Stimulated activated CD8-positive, alpha-beta memory T cell treated with anti-CD3 and anti-CD28 coated beads, Interleukin-7, amount 100 ng/mL, for 48 hours (primary cell): ENCODE results near the gene KCND2.
A peak's percentile ranks its signal among the peaks of the same experiment; 100 is the strongest.
"Not testable (repeated sequence)": the region's sequence is repeated elsewhere in the genome, so short reads cannot be mapped to it uniquely, and the experiment has no call there.

Experiments
- DNase-seq, 2 donors: peaks; one replicate each; pipeline ENCODE4 v3.0.0-alpha.2; 2020; ENCODE audit warnings: low read depth in 1 of 2; ENCODE audit errors: extremely low read depth in 1 of 2

The KCND2 gene

DNA sequence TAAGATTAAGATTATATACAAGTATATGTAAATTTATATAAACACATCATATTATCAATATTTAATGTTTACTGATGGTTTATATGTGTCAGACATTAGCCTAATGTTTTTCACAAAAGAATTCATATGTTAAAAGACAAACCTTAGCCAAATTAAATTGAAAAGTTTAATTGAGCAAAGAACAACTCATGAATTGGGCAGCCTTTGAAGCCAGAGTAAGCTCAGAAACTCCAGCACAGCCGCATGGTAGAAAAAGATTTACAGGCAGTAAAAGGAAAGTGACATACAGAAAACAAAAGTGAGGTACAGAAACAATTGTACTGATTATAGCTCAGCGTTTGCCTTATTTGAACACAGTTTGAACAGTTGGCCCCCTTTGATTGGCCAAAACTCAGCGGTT, 460.9 kb downstream of the KCND2 start:
- no peak for DNase-seq

DNA sequence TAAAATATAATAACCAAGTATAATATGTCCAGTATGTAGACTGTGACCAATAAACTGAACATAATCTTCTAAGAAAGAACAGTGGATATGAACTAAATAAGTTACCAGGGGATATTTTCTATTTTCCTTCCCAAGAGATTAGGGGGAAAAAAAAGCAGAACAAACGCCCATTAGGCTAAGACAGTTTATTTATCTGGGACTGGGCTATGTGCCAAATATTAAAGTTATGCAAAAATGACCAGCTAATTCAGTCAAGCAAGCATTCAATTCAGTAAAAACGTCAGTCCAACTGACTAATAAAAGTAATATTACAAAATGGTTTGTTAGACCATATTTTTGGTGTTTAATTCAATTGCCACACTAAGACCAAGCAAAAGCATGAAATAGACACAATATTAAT, 462.8 kb downstream of the KCND2 start:
- DNase-seq, result no peak

DNA sequence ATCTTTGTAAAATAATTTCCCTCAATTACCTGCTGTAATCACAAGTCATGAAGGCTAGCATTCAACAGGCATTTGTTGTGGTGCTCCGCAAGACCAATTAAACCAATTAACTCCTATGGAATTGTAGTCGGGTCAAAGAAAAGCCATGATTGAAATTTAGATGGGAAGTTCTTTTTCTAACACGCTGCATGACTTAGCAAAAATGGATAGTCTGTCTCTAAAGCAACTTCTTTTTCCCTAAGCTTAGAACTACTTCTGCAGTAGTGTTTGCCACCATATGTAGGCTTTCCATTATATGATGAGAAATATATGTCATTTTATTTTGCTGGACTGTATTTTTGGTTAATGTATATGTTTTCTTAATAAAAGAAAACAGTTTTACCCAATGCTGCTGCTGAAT, 465.8 kb downstream of the KCND2 start:
- DNase-seq, result no peak

DNA sequence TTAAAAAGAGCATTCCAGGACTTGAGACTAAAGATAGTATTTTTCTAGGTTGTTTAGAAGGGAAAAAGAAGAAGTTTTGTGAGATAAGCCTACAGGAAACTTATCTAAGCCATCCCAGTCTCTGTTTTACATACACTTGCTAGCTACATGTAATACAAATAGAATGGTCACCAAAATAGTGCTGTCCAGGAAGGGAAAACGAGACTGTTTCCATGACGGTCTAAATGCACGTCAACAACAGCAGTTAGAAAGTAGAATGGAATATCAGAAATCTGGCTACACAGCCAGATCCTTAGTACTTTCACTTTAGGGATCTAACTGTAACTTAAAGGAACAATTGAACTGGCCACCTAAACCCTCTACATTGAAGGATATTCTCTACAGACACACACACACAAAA, 467.4 kb downstream of the KCND2 start:
- no peak for DNase-seq

DNA sequence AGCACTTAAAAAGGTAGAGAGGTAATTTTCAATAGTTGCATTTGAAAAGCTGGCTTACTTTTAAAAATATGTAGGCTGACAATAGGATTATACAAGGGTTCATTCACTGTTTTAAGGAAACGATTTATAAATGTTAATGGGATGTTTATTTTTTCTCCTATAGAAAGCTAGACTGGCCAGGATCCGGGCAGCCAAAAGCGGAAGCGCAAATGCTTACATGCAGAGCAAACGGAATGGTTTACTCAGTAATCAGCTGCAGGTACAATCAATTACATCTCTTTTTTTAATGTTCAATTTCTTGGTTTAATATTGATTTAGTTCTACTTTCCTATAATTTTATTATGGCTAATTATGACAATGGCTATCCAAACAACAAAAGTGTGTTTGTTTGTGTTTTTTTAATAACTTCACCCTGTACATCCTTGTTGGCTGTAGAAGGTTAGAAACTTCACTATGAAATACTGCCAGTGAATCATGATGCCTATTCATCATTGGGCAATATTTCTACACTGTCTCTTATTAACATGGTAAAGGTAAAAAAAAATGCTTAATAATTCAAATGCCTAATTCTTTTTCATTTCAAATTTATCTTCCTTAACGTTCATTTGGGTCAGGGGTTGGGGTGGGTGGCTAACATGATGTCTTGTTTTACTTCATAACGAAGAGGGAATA, 468.5 kb downstream of the KCND2 start:
- no peak for DNase-seq

DNA sequence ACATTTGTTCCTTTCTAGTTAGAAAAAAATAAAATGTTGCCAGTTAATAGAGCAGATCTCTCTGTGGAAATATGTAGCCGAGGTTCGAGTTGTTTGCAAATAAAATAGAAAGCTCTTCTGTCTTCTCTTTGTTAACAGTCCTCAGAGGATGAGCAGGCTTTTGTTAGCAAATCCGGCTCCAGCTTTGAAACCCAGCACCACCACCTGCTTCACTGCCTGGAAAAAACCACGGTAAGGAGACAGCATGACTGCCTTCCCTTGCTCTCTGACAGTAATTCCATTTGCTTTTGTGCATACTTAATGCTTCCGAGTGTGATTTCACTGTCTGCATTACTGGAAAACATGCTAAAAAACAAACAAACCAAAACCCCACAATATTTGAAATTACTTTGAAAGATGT, 469.4 kb downstream of the KCND2 start:
- DNase-seq, result no peak

DNA sequence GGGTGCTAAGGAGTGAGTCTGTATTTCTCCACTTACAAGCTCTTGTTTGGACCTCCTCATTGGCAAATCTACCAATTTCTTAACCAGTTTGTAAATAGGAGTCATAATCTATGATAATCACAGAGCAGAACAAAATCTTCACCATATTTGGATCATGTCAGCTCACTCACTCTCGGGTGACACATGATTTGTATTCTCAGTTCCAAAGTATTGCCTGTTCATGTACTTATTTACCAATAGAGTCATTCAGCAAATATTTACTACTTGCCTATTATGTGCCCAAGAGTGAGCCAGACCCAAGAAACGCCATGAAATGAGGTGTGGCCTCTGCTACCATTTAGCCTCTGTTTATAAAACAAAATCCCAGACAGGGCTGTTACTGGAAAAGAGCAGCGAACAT, 470.2 kb downstream of the KCND2 start:
- DNase-seq, result no peak

DNA sequence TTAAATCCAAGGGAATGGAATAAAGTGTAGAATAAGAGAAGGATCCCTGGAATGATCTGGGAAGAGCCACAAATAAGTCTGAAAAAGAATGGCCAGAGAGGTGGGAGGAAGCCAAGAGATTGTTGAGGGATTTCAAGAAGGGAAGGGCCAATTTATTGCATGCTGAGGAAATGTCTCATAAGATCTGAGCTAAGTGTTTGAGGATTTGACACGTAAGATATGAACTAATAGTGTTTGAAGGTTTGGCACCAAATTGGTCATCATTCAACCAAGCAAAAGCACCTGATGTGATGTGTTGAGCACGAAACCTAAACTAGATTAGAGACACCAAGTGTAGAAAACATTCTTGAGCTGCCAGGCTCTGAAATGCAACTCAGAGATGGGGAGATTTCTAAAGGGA, 487.1 kb downstream of the KCND2 start:
- no peak for DNase-seq

DNA sequence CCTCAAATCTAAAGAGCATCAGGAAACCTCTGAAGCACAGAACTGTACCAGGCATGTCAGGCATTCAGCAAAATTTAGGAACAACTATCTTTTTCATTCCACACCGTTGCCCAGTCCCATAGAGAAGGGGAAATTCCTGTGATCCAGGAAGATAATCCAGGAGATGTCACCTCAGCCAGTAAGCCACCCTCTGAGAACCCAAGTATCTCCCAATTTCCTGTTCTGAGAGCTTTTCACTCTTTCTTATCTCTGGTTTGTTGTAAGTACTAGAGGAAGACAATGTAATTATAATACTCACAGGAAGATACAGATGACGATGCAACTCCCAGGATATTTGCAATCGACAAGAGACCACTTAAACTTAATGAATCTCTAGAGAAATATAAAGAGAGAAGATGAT, 487.9 kb downstream of the KCND2 start:
- DNase-seq, result no peak

DNA sequence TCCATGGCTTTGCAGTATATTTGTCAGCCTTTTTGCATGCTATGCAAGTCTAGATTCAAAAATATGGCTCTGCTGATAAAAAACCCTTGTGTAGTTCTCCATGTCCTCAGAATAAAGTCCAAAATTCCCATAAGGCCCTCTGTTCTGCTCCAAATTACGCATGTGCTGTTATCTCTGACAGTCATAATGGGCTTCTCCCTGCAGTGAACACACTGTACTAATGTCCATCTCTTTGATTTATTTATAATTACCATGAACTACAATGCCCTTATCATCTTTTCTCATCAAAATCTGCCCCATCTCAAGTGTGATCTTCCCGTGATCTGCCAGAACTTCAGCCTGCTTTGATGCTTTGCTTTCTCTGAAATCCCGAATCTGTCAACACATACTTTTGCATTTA, 497.2 kb downstream of the KCND2 start:
- no peak for DNase-seq

DNA sequence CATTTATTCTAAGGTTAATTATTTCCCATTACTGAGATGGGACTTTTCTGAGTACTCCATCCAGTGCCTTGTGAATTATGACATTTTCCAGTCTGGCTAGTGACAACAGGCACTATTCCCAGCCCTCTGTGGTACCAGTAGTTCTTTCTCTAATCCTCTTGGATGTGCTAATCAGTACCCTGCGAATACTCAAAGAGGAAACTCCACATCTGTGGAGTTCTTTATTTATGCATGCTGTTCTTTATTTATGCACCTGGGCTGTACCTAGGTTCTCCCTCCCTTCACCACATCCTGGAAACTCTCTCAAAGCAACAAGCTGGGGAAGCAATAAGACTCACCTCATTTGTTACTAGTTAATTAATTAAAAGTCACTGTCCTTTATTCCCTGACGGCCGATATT, 501.5 kb downstream of the KCND2 start:
- no peak for DNase-seq

DNA sequence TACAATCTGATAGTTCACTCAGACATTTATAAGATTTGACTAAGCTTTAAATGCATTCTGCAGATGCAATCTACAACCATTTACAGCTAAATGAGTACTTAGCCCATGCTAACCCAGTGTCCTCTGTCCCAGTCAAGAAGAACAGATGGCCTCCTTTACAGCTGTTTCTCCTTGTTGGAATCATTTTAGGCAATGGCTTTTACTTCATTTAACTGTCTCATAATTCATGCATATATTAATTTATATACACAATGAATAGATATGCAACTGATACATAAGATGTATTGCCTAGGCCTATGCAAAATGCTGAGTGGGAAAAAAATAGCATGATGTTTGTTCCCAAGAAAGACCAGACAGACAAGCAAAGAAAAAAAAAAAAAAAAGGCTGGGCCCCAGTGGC, 502.8 kb downstream of the KCND2 start:
- no peak for DNase-seq

DNA sequence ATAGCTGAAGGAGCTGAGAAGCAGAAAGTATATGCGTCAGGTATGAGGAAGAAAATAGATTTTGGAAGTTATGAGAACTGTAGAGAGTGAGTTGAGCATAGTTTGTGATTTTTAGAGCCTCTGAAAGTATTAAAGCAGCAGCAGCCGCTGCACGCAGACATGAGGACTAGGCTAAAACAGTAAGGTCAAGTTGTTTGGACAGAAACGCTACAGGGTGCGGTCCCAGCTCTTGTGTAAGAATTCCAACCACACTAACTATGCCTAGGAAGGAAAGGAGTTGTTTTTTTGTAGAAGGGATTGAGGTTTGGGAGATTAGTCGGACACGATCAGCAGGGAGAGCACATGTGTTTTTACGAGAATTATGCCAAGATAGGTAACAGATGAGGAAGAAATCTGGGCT, 506.1 kb downstream of the KCND2 start:
- DNase-seq, result not testable (repeated sequence)

DNA sequence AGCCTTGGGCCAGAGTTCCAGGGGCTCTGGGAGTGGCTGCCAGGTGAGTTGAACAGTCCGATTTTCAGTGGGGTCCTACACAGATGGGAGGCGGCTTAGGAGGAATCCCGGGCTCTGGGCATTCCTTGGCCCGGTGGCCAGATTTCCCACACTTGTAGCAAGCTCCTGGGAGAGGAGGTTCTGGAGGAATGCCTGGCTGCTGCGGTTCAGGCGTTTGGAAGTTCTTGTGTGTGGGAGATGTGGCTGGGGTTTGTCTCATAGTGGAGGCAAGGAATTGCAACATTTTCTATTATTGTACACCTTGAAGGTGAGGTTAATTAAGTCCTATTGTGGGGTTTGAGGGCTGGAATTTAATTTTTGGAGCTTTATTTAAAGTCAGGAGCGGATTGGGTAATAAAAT, 507.5 kb downstream of the KCND2 start:
- DNase-seq, result not testable (repeated sequence)

DNA sequence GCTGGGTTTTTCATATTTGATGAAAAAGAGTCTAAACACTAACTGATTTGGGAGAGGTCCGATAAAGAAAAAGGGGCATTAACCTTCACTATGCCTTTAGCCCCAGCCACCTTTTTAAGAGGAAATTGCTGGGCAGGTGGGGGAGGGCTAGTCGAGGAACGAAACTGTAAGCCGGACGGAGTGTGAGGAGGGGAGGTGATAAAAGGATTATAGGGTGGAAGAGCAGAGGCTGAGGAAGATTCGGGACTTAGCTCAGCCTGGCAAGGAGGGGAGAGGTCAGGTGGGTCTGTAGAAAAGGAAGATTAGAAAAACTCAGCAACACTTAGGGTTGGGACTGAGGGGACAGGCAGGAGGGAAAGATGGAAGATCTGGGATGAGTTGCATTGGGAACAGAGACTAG, 508.0 kb downstream of the KCND2 start:
- DNase-seq, result no peak

DNA sequence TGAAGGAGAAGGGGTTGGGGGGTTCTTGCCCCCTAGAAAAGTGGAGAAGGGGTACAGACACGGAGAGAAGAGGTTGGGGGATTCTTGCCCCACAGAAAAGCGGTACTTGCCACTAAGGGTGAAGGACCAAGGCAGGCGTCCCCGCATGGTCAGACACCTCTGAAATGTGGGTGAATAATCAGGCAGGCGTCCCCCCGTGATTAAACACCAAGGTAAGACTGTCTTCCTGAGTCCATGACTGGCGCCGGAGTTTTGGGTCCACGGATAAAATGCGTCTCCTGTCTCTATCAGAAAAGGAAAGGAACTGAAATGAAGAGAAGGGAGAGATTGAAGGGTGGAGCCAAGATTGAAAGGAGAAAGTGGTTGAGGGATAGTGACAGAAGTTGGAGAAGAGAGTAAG, 508.9 kb downstream of the KCND2 start:
- DNase-seq, result not testable (repeated sequence)

DNA sequence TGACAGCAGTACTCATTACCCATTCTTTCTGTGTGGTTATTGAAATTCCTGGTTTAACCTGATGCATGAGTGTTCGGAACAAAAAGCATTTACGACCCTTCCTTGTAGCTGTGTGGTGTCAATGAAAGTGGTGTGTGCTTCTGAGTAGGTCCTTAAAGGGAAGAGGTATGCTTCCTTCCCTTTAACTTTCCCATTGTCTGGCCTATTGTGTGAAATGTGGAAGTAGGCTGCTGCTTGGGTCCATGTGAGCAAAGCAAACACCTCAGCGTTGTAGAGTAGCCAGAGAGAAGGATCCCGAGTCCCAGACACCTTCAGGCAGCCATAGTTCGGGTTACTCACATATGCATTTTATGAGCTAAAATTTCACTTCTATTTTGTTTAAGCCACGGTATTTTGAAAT, 510.3 kb downstream of the KCND2 start:
- DNase-seq, result no peak

DNA sequence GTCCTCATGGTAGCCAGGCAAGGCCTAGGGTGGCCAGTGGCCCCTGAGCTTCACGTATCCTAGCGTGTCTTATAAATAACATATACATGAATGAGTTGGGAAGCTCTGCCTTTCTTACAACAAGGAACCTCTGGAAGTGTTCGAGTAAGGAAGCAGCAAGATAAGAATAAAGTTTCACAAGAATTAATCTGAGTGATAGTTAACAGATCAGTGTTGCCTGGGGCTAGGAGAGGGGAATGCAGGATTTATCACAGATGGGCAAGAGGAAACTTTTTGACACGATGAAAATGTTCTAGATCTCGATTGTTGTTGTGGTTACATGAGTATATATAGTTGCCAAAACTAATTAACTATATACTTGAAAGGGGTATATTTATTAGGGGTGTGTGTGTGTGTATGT, 510.7 kb downstream of the KCND2 start:
- no peak for DNase-seq

DNA sequence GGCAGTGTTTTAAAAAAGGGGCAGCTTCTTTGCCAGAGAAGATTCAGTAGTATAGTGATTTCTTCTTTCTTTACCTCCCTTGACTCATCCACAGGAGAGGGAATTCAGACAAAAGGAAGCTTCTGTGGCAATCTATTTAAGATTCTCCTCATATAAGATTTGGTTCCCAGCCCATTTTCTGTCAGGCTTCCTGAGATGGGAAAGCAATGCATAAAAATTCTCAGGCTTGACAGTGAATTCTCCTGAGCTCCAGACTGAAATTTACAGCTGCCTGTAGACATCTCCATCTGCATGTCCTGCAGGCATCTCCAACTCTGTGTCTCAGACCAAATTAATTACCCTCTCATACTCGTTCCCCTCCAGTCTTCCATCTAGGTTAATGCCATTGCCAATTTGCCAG, 512.1 kb downstream of the KCND2 start:
- DNase-seq, result no peak

DNA sequence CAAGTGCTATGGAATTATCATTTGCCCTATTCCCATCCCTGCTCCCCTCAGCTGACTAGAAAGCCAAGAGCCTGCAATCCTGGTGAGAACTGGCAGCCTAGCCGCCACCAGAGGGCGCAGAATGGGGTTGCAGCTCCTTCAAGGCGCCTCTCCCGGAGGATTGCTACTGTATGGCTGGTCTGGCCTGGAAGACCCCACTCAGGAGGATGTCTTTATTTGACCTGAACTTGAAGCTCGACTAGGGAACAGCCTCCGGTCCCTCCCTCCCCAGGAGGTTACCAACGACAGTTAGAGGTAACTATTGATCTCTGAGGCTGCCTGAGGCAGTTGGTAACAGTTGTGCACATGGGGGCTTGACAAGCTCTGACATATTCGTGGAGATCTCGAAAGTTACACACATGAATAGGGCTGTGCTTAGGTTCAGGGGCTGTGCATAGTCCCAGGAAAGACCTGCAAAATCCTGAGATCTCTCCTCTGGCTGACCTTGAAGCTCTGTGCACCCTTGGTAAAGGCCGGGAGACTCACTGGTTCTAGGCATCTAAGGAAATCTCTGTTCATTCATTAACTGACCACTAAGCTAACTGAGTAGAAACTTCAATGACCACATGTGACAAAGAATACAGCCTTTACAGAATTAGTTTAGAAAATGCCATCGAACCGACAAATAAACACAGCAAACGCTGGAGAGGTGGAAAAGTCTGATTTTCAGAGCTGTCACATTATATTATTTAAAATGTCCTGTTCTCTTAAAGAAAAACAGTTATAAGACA, 519.3 kb downstream of the KCND2 start:
- peak; percentile 19 to 39 for DNase-seq

DNA sequence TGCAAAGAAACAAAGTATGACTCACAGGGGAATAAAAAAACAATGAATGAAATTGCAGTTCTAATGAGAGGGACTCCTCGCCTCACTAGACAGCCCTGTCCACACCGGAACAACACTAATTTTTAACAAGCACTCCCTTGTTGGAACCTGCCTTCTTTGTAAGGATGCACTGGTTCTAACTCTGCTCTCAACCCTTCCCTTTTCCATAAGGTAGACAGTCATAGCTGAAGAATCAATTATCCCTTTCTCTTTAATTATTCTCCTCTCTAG, 519.8 kb downstream of the KCND2 start:
- DNase-seq, result no peak

DNA sequence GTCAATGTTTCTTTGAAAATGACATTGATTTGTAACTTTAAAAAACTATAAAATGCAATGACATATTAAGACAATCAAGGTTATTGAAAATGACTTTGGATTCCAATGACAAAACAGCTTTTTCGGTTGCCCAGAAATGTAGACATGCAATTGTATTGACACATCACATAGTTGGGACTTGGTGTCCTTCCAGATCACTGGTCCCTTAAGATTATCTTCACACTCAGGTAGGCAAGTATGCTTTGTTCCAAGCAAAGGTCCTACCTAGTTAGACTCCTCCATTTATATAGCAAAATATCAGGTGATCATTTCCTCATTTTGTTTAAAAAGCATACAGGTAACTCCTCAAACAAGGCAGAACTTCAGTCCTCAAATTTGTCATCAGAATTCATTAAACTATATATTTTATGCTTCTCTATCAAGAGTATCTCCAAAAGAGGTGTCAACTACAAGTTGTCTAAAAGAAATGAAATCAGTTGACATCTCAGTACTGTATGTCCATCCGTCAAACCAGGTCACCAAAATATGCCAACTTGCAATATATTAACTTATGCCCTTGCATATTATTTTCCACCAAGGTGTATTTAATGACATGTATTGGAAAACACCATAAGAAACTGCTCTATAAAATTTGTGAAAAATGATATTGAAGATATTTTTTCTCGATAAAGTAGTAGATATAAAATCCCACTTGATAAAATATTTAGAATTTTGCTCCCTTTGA, 520.4 kb downstream of the KCND2 start:
- no peak for DNase-seq
